ENCODE results near the gene RHBDL3.

Gene RHBDL3

GRCh38 chr17:32267690-32268205 is 2.1 kb downstream of the RHBDL3 start:
- DNase-seq: no peak

GRCh38 chr17:32268734-32269288 is 3.2 kb downstream of the RHBDL3 start:
- DNase-seq: no peak

GRCh38 chr17:32269377-32269776 is 3.7 kb downstream of the RHBDL3 start:
- no peak for DNase-seq

- DNase-seq: no peak
Measured at GRCh38 chr17:32271844-32272243, 6.2 kb downstream of the RHBDL3 start.

- no peak for DNase-seq
Measured at GRCh38 chr17:32274101-32274500, 8.5 kb downstream of the RHBDL3 start.

- no peak for DNase-seq
Measured at GRCh38 chr17:32274643-32275042, 9.0 kb downstream of the RHBDL3 start.

GRCh38 chr17:32275060-32276042 is 9.7 kb downstream of the RHBDL3 start:
- DNase-seq: no peak

GRCh38 chr17:32276171-32276601 is 10.6 kb downstream of the RHBDL3 start:
- DNase-seq: no peak

GRCh38 chr17:32277284-32277683 is 11.7 kb downstream of the RHBDL3 start:
- no peak for DNase-seq

- DNase-seq: no peak
Measured at GRCh38 chr17:32278815-32279214, 13.2 kb downstream of the RHBDL3 start.

- DNase-seq: no peak
Measured at GRCh38 chr17:32279891-32280716, 14.5 kb downstream of the RHBDL3 start.

- no peak for DNase-seq
Measured at GRCh38 chr17:32281011-32281451, 15.4 kb downstream of the RHBDL3 start.

GRCh38 chr17:32283745-32284201 is 18.1 kb downstream of the RHBDL3 start:
- DNase-seq: no peak

- DNase-seq: no peak
Measured at GRCh38 chr17:32285306-32285705, 19.7 kb downstream of the RHBDL3 start.

- no peak for DNase-seq
Measured at GRCh38 chr17:32285746-32286517, 20.3 kb downstream of the RHBDL3 start.

- no peak for DNase-seq
Measured at GRCh38 chr17:32286518-32286900, 20.9 kb downstream of the RHBDL3 start.

- DNase-seq: no peak
Measured at GRCh38 chr17:32287804-32288511, 22.3 kb downstream of the RHBDL3 start.

- DNase-seq: no peak
Measured at GRCh38 chr17:32288615-32289014, 23.0 kb downstream of the RHBDL3 start.

- DNase-seq: no peak
Measured at GRCh38 chr17:32289471-32290070, 23.9 kb downstream of the RHBDL3 start.

GRCh38 chr17:32292094-32292493 is 26.5 kb downstream of the RHBDL3 start:
- DNase-seq: no peak

- DNase-seq: no peak
Measured at GRCh38 chr17:32297424-32297823, 31.8 kb downstream of the RHBDL3 start.

Data from NCI-H1048 (cell line).